ENCODE data around the gene CRYBB3. TPM values are rescaled to one million over a fixed set of nuclear protein-coding genes. Genes with fewer than 3 reads are reported as not detected.

CRYBB3 gene
- total and polyA plus RNA-seq, 2 of the 4 experiments (the other 2 are of a cell fraction) = not detected

- in situ Hi-C loops (cut with MboI; ENCODE audit: low sequenced_read_pairs) (no loop called here), intact Hi-C loops (cut with micrococcal nuclease) (no loop called here), dilution Hi-C loops (cut with HindIII; ENCODE audit: low sequenced_read_pairs, unreplicated experiment) (no loop called here)
- Histone ChIP-seq H2BK15ac (ENCODE audit: low read depth, low read length) (no peak overlapping the region), H3K23ac (ENCODE audit: low read depth, low read length) (no peak overlapping the region), H4K5ac (ENCODE audit: low read depth, low read length) (no peak overlapping the region), H4K8ac (ENCODE audit: low read depth in 2 of 2, low read length in 2 of 2) (no peak overlapping the region), H2BK20ac (ENCODE audit: low read depth, low read length) (no peak overlapping the region), H3K14ac (replicated peaks; ENCODE audit: low read depth, low read length) (no peak overlapping the region), H2AK9ac (replicated peaks; ENCODE audit: low read depth, low read length, poor library complexity) (no peak overlapping the region), H4K91ac (ENCODE audit: insufficient read depth, low read depth, low read length) (no peak overlapping the region), H2BK5ac (ENCODE audit: low read depth, low read length, poor library complexity, severe bottlenecking) (no peak overlapping the region), H2AFZ (replicated peaks; ENCODE audit: low read length, poor library complexity) (no peak overlapping the region), H2BK120ac (ENCODE audit: low read depth, low read length) (no peak overlapping the region), H3K4me1 (ENCODE audit: control insufficient read depth, insufficient read depth, low read length) (no peaks in the 10 kb centered on the region), H3K9me3 (ENCODE audit: control insufficient read depth, insufficient read depth, low read length) (no peaks in the 10 kb centered on the region), H3K9ac (ENCODE audit: low read depth, low read length) (no peak overlapping the region), H3K27me3 (ENCODE audit: control insufficient read depth, insufficient read depth, low read length) (no peaks in the 10 kb centered on the region), H3K9me1 (ENCODE audit: insufficient read depth, low read length) (no peaks in the 10 kb centered on the region), H3K27ac (ENCODE audit: insufficient read depth, low read length) (no peak overlapping the region), H2AK5ac (ENCODE audit: low read depth, low read length) (no peak overlapping the region), H3K56ac (ENCODE audit: extremely low read depth, insufficient read depth, low read length) (no peak overlapping the region), H3K36me3 (ENCODE audit: control insufficient read depth, insufficient read depth, low read length) (no peaks in the 10 kb centered on the region), H3K4ac (ENCODE audit: low read depth, low read length) (no peak overlapping the region), H3K79me1 (ENCODE audit: low read depth in 1 of 2, low read length in 2 of 2) (no peaks in the 10 kb centered on the region), H3K18ac (ENCODE audit: low read depth, low read length) (no peak overlapping the region), H4K20me1 (ENCODE audit: insufficient read depth, low read length) (no peaks in the 10 kb centered on the region), H3K4me2 (ENCODE audit: low read depth, low read length) (no peak overlapping the region), H3K4me3 (ENCODE audit: insufficient read depth, low read depth, low read length) (no peak overlapping the region)
- TF ChIP-seq MXI1 (IDR thresholded peaks at IDR 0.05; ENCODE audit: borderline replicate concordance, low read depth, low read length) (no peak), MAZ (IDR thresholded peaks at IDR 0.05; ENCODE audit: borderline replicate concordance, low read depth, low read length) (no peak), NFE2L2 (IDR thresholded peaks at IDR 0.05; ENCODE audit: low read depth, low read length) (no peak), MAFK (IDR thresholded peaks at IDR 0.05; ENCODE audit: low read depth, low read length) (no peak), USF2 (IDR thresholded peaks at IDR 0.05; ENCODE audit: low read depth, low read length) (no peak), FOS (IDR thresholded peaks at IDR 0.05; ENCODE audit: low read depth, low read length) (no peak), RCOR1 (IDR thresholded peaks at IDR 0.05; ENCODE audit: insufficient replicate concordance, low read length) (no peak), CEBPB (IDR thresholded peaks at IDR 0.05; ENCODE audit: low read depth, low read length) (no peak)
- no peak for DNase-seq
- no CpG with 5 or more reads among the region's 3 CpGs for WGBS, 2 experiments (ENCODE audit: extremely low coverage in 2 of 2, insufficient read length in 1 of 2)
- ChIA-PET CTCF (no interaction called here), POLR2A (ENCODE audit: unreplicated experiment) (no interaction called here)
- no TSS peak for BruUV-seq (replicated peaks)
- ATAC-seq (ENCODE audit: low read depth) = no peak
These were observed 6.1 kb upstream of the CRYBB3 start for GRCh38 chr22:25193548-25193947.
